GM12878 (cell line): ENCODE results near the gene SCGB3A1. TPM values are rescaled to one million over a fixed set of nuclear protein-coding genes. Genes with fewer than 3 reads are reported as not detected.

Source experiments
- ATAC-seq: fragments of 200-7000 bp; cut with Tn5 transposase; 3 replicates; pipeline ENCODE4 v1.9.1; 2020; ENCODE audit warnings: mild to moderate bottlenecking, moderate library complexity
- BruUV-seq: library from RNA; stranded (reverse); fragments of 400-500 nt; replicated peaks from 2 replicates; lab custom pipeline; 2021; lab: Mats Ljungman, UMichigan
- CTCF ChIA-PET: fragments of 300-600 bp; sonication (Branson Sonifier 250); formaldehyde crosslinking; extraction: SDS; loops from one replicate; lab custom pipeline; 2021; ENCODE audit warnings: inconsistent platforms; lab: Yijun Ruan, JAX
- POLR2A ChIA-PET: fragments of 350-600 bp; formaldehyde crosslinking; extraction: SDS; loops from one replicate; lab custom pipeline; 2021; ENCODE audit warnings: inconsistent platforms; lab: Charles Lee
- RAD21 ChIA-PET: fragments of 300-600 bp; sonication (Branson Sonifier 250); formaldehyde crosslinking; loops from one replicate; lab custom pipeline; 2023; ENCODE audit warnings: antibody characterized with exemption; ENCODE audit not compliant: unreplicated experiment; lab: Charles Lee
- SMC1A ChIA-PET: fragments of 300-600 bp; sonication (Branson Sonifier 250); formaldehyde crosslinking; loops from one replicate; lab custom pipeline; 2023; ENCODE audit not compliant: unreplicated experiment, uncharacterized antibody; lab: Charles Lee
- DNase-seq: peaks from one replicate; pipeline ENCODE4 v3.0.0-alpha.2; 2011; ENCODE audit warnings: low read depth, low spot score
- FAIRE-seq: peaks from 3 replicates; lab custom pipeline; 2011; peaks lifted over from hg19 to GRCh38; lab: Jason Lieb, UNC
- H2AFZ ChIP-seq: 2 replicates; pipeline ENCODE4 v1.6.0; 2011; ENCODE audit warnings: low read depth, low read length, control low read depth; ENCODE audit not compliant: control insufficient read depth
- H3K27ac ChIP-seq: 2 replicates; pipeline ENCODE4 v1.5.1; 2011; ENCODE audit warnings: control low read depth; ENCODE audit not compliant: control insufficient read depth, insufficient read depth
- H3K27me3 ChIP-seq, 2 experiments: replicated peaks in 1 of 2; 2 replicates each; pipeline versions ENCODE4 v1.6.0 to v1.6.1; 2011; ENCODE audit warnings: low read length in 1 of 2; ENCODE audit not compliant: control insufficient read depth in 2 of 2, insufficient read depth in 2 of 2
- H3K36me3 ChIP-seq, 2 experiments: 2 replicates each; pipeline ENCODE4 v1.5.1; 2011; ENCODE audit warnings: low read length in 1 of 2; ENCODE audit not compliant: control insufficient read depth in 2 of 2, insufficient read depth in 2 of 2
- H3K4me1 ChIP-seq: 2 replicates; pipeline ENCODE4 v1.6.1; 2011; ENCODE audit warnings: mild to moderate bottlenecking, low read length, moderate library complexity, mixed read lengths; ENCODE audit not compliant: control insufficient read depth, insufficient read depth
- H3K4me2 ChIP-seq: 2 replicates; pipeline ENCODE4 v1.6.0; 2011; ENCODE audit warnings: control low read depth; ENCODE audit not compliant: control insufficient read depth, insufficient read depth
- H3K4me3 ChIP-seq: fragments of 200-600 bp; sonication (generic); 2 replicates; pipeline ENCODE4 v1.5.1; 2016
- H3K79me2 ChIP-seq: 2 replicates; pipeline ENCODE4 v1.6.0; 2011; ENCODE audit warnings: low read length; ENCODE audit not compliant: control insufficient read depth, insufficient read depth
- H3K9ac ChIP-seq: 2 replicates; pipeline ENCODE4 v1.8.0; 2011; ENCODE audit warnings: low read length, control low read depth, mixed read lengths; ENCODE audit not compliant: control insufficient read depth, insufficient read depth
- H3K9me3 ChIP-seq: replicated peaks from 3 replicates; pipeline ENCODE4 v1.5.1; 2011; ENCODE audit warnings: mild to moderate bottlenecking, low read length; ENCODE audit not compliant: control insufficient read depth, insufficient read depth
- H4K20me1 ChIP-seq: 2 replicates; pipeline ENCODE4 v1.6.0; 2011; ENCODE audit not compliant: control insufficient read depth, insufficient read depth
- BMI1 ChIP-seq: fragments of 450-650 bp; IDR thresholded peaks from 2 replicates; pipeline ENCODE4 v1.6.1; 2016; ENCODE audit warnings: mild to moderate bottlenecking, moderate library complexity, borderline replicate concordance
- CHD2 ChIP-seq: IDR thresholded peaks from 2 replicates; pipeline ENCODE4 v1.6.1; 2011; ENCODE audit warnings: low read depth, low read length, improper control_type of control experiment, borderline replicate concordance
- HDGF ChIP-seq: fragments of 450-650 bp; IDR thresholded peaks from 2 replicates; pipeline ENCODE4 v1.6.1; 2016; ENCODE audit warnings: antibody characterized with exemption
- NFIC ChIP-seq: IDR thresholded peaks from 2 replicates; pipeline ENCODE4 v1.6.1; 2012; ENCODE audit warnings: low read depth, mild to moderate bottlenecking, inconsistent platforms, low read length, moderate library complexity
- NFYA ChIP-seq: IDR thresholded peaks from 2 replicates; pipeline ENCODE4 v1.6.1; 2011; ENCODE audit warnings: low read depth, mild to moderate bottlenecking, low read length, improper control_type of control experiment, borderline replicate concordance
- REST ChIP-seq: IDR thresholded peaks from 2 replicates; pipeline ENCODE4 v1.6.1; 2012; ENCODE audit warnings: mild to moderate bottlenecking, low read depth, low read length
- STAT1 ChIP-seq: fragments of 450-650 bp; conservative IDR thresholded peaks from 2 replicates; pipeline ENCODE4 v1.6.1; 2014; ENCODE audit warnings: antibody characterized with exemption, mild to moderate bottlenecking
- TCF7 ChIP-seq: IDR thresholded peaks from 2 replicates; pipeline ENCODE4 v1.6.1; 2014; ENCODE audit warnings: antibody characterized with exemption, borderline replicate concordance
- WGBS: methylation state at CpG from one replicate; pipeline ENCODE4 v1.1.6; 2016; ENCODE audit warnings: low lambda C conversion rate; ENCODE audit not compliant: insufficient replicate concordance, insufficient coverage; ENCODE audit errors: missing lambda C conversion rate; 5-methylcytosine and 5-hydroxymethylcytosine counted together
- in situ Hi-C: fragments of 300-500 bp; cut with MboI; formaldehyde crosslinking; loops from 9 replicates; pipeline ENCODE4 v1.14.3; 2018; ENCODE audit warnings: mixed read lengths
- intact Hi-C: fragments of 100-400 bp; cut with micrococcal nuclease; formaldehyde crosslinking; loops from one replicate; pipeline ENCODE4 v1.14.2; 2022; ENCODE audit not compliant: unreplicated experiment
- polyA plus RNA-seq, 11 experiments: library from polyadenylated mRNA; depleted of rRNA in 4 of 11; unstranded in 6 of 11; stranded (reverse) in 5 of 11; fragments of >200 nt; fragmentation: Nextera tagmentation in 4 of 11; fragmentation: Illumina TruSeq in 1 of 11; extraction: Ambion mirVana in 4 of 11; extraction: Trizol in 1 of 11; gene quantifications; 1 replicate in 1 of 11; 2 replicates in 10 of 11; pipeline versions ENCODE4 v1.2.1 to v1.2.3, GENCODE V29; 2011 to 2016; ENCODE audit warnings: inconsistent platforms in 2 of 11, missing spikeins in 2 of 11, low read depth in 1 of 11
- total RNA-seq, 4 experiments: library from RNA; depleted of rRNA in 3 of 4; stranded (reverse); fragments of >200 nt in 3 of 4; fragmentation: Illumina TruSeq in 1 of 4; extraction: Trizol in 1 of 4; gene quantifications; 2 replicates each; pipeline versions ENCODE4 v1.2.1 to v1.2.3, GENCODE V29; 2013 to 2021

SCGB3A1 gene
- total and polyA plus RNA-seq, 10 of the 15 experiments (the other 5 are each of a cell fraction or from before 2014, with no cell fraction given) = 0.46 TPM; not detected in 9

GRCh38 chr5:180586870-180587269 is 4.4 kb downstream of the SCGB3A1 start:
- Histone ChIP-seq H2AFZ (no peak overlapping the region), H3K27me3 (peaks cover 0 to 3% of the 10 kb centered on the region in 2 experiments; a peak in 1 of 4 replicates), H3K9me3 (no peaks in the 10 kb centered on the region), H3K36me3 (no peaks in the 10 kb centered on the region), H4K20me1 (no peaks in the 10 kb centered on the region), H3K4me1 (no peaks in the 10 kb centered on the region), H3K4me3 (no peak overlapping the region), H3K79me2 (no peaks in the 10 kb centered on the region), H3K4me2 (no peak overlapping the region), H3K27ac (no peak overlapping the region), H3K9ac (no peak overlapping the region)
- no peak for TF ChIP-seq NFYA
- TF ChIP-seq CHD2 = no peak
- no peak for TF ChIP-seq TCF7
- no peak for TF ChIP-seq REST
- no peak for TF ChIP-seq NFIC
- TF ChIP-seq BMI1 = no peak
- no peak for TF ChIP-seq STAT1
- no peak for TF ChIP-seq HDGF
- WGBS = 83% methylated on average over 10 of the region's 10 CpGs
- no TSS peak for BruUV-seq
- in situ Hi-C loops (no loop called here), intact Hi-C loops (no loop called here)
- POLR2A ChIA-PET = no interaction called here
- FAIRE-seq (no peak), ATAC-seq (no peak), DNase-seq (no peak)
- RAD21 ChIA-PET = no interaction called here
- SMC1A ChIA-PET = no interaction called here
- CTCF ChIA-PET = no interaction called here
